ENCODE results near the gene ING5.

The ING5 gene

GRCh38 chr2:241672243-241673188 lies 29.3 kb upstream of the ING5 start:
- no peak for DNase-seq

- DNase-seq = no peak
Observed at GRCh38 chr2:241673189-241673663, 28.6 kb upstream of the ING5 start.

GRCh38 chr2:241673797-241674725 lies 27.8 kb upstream of the ING5 start:
- DNase-seq = peak in 29 of 58 donors; percentile 8 to 57 (median 27)

GRCh38 chr2:241675885-241676284 lies 26.0 kb upstream of the ING5 start:
- no peak for DNase-seq

- DNase-seq = no peak
Observed at GRCh38 chr2:241676665-241677064, 25.2 kb upstream of the ING5 start.

- DNase-seq = no peak
Observed at GRCh38 chr2:241677392-241677791, 24.4 kb upstream of the ING5 start.

GRCh38 chr2:241678307-241678706 lies 23.5 kb upstream of the ING5 start:
- no peak for DNase-seq

GRCh38 chr2:241678784-241679540 lies 22.9 kb upstream of the ING5 start:
- no peak for DNase-seq

GRCh38 chr2:241680044-241680443 lies 21.8 kb upstream of the ING5 start:
- DNase-seq = no peak

- DNase-seq = no peak
Observed at GRCh38 chr2:241680827-241681599, 20.8 kb upstream of the ING5 start.

GRCh38 chr2:241686324-241686649 lies 15.6 kb upstream of the ING5 start:
- peak in 2 of 58 donors; percentile 43 to 49 for DNase-seq

GRCh38 chr2:241686650-241687425 lies 15.0 kb upstream of the ING5 start, which contains the start of gene DTYMK:
Gene DTYMK, minus strand, starts transcription at chr2:241686815. Its CDS starts 32 bp downstream, at chr2:241686783.
- peak; percentile 81 to 98 (median 95) for DNase-seq

GRCh38 chr2:241689306-241689705 lies 12.5 kb upstream of the ING5 start:
- no peak for DNase-seq

GRCh38 chr2:241690202-241690717 lies 11.6 kb upstream of the ING5 start:
- DNase-seq = no peak

GRCh38 chr2:241692448-241692847 lies 9.4 kb upstream of the ING5 start:
- DNase-seq = no peak

- DNase-seq = no peak
Observed at GRCh38 chr2:241695651-241696050, 6.2 kb upstream of the ING5 start.

- peak in 2 of 58 donors; percentile 48 to 58 for DNase-seq
Observed at GRCh38 chr2:241701149-241701398, 765 bp upstream of the ING5 start.

GRCh38 chr2:241702155-241703031 lies 554 bp downstream of the ING5 start:
- DNase-seq = peak; percentile 9 to 93 (median 80)
